Pancreas (tissue), 10 donors: ENCODE results near the gene BBX. TPM values are rescaled to one million over a fixed set of nuclear protein-coding genes. Genes with fewer than 3 reads are reported as not detected.

Source experiments
- ATAC-seq, 4 donors: fragments of 200-7000 bp; cut with Tn5 transposase; one replicate each; pipeline versions ENCODE4 v1.8.0 to v1.9.1; 2020; ENCODE audit warnings: mild to moderate bottlenecking in 4 of 4, moderate library complexity in 4 of 4
- DNase-seq, 6 donors: peaks; one replicate each; pipeline ENCODE4 v3.0.0-alpha.2; 2020
- FAIRE-seq: peaks from 2 replicates; lab custom pipeline; 2012; peaks lifted over from hg19 to GRCh38; lab: Jason Lieb, UNC
- H3K27ac ChIP-seq, 4 donors: fragments of 200-600 bp; sonication (generic); 1 replicate in 3 of 4; 2 replicates in 1 of 4; pipeline versions ENCODE4 v1.5.0 to v1.8.0; 2020
- H3K27me3 ChIP-seq, 4 donors: fragments of 200-600 bp; one replicate each; pipeline ENCODE4 v1.8.0; 2021
- H3K36me3 ChIP-seq, 3 donors: fragments of 200-600 bp; sonication (generic) in 1 of 3; one replicate each; pipeline versions ENCODE4 v1.5.0 to v1.8.0; 2020 to 2021
- H3K4me1 ChIP-seq, 3 donors: fragments of 200-600 bp; one replicate each; pipeline ENCODE4 v1.8.0; 2021
- H3K4me3 ChIP-seq, 4 donors: fragments of 200-600 bp; sonication (generic) in 2 of 4; one replicate each; pipeline versions ENCODE4 v1.5.0 to v1.8.0; 2020 to 2021
- H3K9me3 ChIP-seq, 4 donors: fragments of 200-600 bp; one replicate each; pipeline ENCODE4 v1.8.0; 2021
- CTCF ChIP-seq, 4 donors: fragments of 200-600 bp; sonication (generic) in 3 of 4; IDR thresholded peaks; one replicate each; pipeline versions ENCODE4 v1.5.0 to v1.8.0; 2021; ENCODE audit warnings: antibody characterized with exemption in 4 of 4
- WGBS, 2 donors: extraction: QIAGEN DNeasy Blood & Tissue Kit; methylation state at CpG; one replicate each; pipeline ENCODE4 v1.1.7; 2013; 5-methylcytosine and 5-hydroxymethylcytosine counted together
- intact Hi-C, 3 donors: fragments of 100-400 bp; cut with DNase I; formaldehyde crosslinking; loops; one replicate each; pipeline versions ENCODE4 v1.11.1 to v1.14.2; 2022
- polyA plus RNA-seq, 2 donors: library from polyadenylated mRNA; stranded (reverse); fragments of 200-250 nt; gene quantifications; one replicate each; pipeline ENCODE4 v1.2.3, GENCODE V29; 2013
- total RNA-seq, 6 donors: library from RNA; stranded (reverse); fragmentation: NEBNext Ultra II Directional in 4 of 6; extraction: Animal tissue kit (Norgen Biotek cat#: 25700) in 4 of 6; gene quantifications; one replicate each; pipeline versions ENCODE4 v1.2.1 to v1.2.4, GENCODE V29; 2021 to 2023
- donor health status: healthy with polysubstance abuse.
- donor health status: DM: no; HTN: no; CAD: no; lungs with moderate emphysema.
- donor health status: DM: no; HTN: no; CAD: no.
- donor health status: control.
- donor health status: control.
- donor health status: Bipolar disorder and iron deficiency.
- donor health status: DM: yes; HTN: yes; CAD: no.
- donor health status: DM: no; HTN: no; CAD: no.
- donor health status: DM: no; HTN: no; CAD: no.
- donor health status: DM: yes; HTN: yes; CAD: no.

BBX gene
- total and polyA plus RNA-seq, 8 donors = 3.9 to 43.8 (median 19.8) TPM

- intact Hi-C loops = no loop called here
These were observed 51.9 kb downstream of the BBX start for GRCh38 chr3:107574650-107575049.

GRCh38 chr3:107578091-107578490, 55.3 kb downstream of the BBX start:
- peaks cover 0 to 6% (median 6%) of the 10 kb centered on the region in 3 donors for H3K4me1 ChIP-seq
- no peaks in the 10 kb centered on the region for H3K9me3 ChIP-seq
- DNase-seq (no peak), FAIRE-seq (no peak), ATAC-seq (no peak)
- no peaks in the 10 kb centered on the region for H3K27me3 ChIP-seq
- H3K27ac ChIP-seq = no peak overlapping the region
- no peak overlapping the region for H3K4me3 ChIP-seq
- no peaks in the 10 kb centered on the region for H3K36me3 ChIP-seq
- TF ChIP-seq CTCF (IDR thresholded peaks at IDR 0.05) = no peak
- 81 to 88% methylated on average over 2 of the region's 2 CpGs for WGBS, 2 donors
- intact Hi-C loops = no loop called here

More at GRCh38 chr3:107574650-107575049, 51.9 kb downstream of the BBX start:
- H3K4me3 ChIP-seq = no peak overlapping the region
- no peaks in the 10 kb centered on the region for H3K27me3 ChIP-seq
- H3K9me3 ChIP-seq = no peaks in the 10 kb centered on the region
- no peaks in the 10 kb centered on the region for H3K4me1 ChIP-seq
- TF ChIP-seq CTCF (IDR thresholded peaks at IDR 0.05) = peak in 3 of 4 donors; percentile 12 to 28 (median 14)
- DNase-seq (no peak), ATAC-seq (peak in 3 of 4 donors; percentile 82 to 85 (median 84)), FAIRE-seq (no peak)
- no peaks in the 10 kb centered on the region for H3K36me3 ChIP-seq
- no peak overlapping the region for H3K27ac ChIP-seq

- H3K4me3 ChIP-seq = no peak overlapping the region
- ATAC-seq = no peak
- no peak for TF ChIP-seq CTCF (IDR thresholded peaks at IDR 0.05)
- no peaks in the 10 kb centered on the region for H3K27me3 ChIP-seq
- no peak overlapping the region for H3K27ac ChIP-seq
- intact Hi-C loops = no loop called here
- DNase-seq = no peak
- FAIRE-seq = no peak
- peaks cover 0 to 6% (median 6%) of the 10 kb centered on the region in 3 donors for H3K4me1 ChIP-seq
- H3K9me3 ChIP-seq = no peaks in the 10 kb centered on the region
- WGBS, 2 donors = 88 to 96% methylated on average over 3 of the region's 3 CpGs
- no peaks in the 10 kb centered on the region for H3K36me3 ChIP-seq
These were observed 55.8 kb downstream of the BBX start for GRCh38 chr3:107578523-107578922.

- 79 to 89% methylated on average over 4 of the region's 4 CpGs for WGBS, 2 donors
These were observed 56.6 kb downstream of the BBX start for GRCh38 chr3:107579371-107579770.

More at GRCh38 chr3:107579371-107579770, 56.6 kb downstream of the BBX start:
- Histone ChIP-seq H3K9me3 (no peaks in the 10 kb centered on the region), H3K4me1 (peaks cover 0 to 6% (median 6%) of the 10 kb centered on the region in 3 donors), H3K27ac (no peak overlapping the region), H3K27me3 (no peaks in the 10 kb centered on the region), H3K4me3 (no peak overlapping the region), H3K36me3 (no peaks in the 10 kb centered on the region)
- intact Hi-C loops = no loop called here
- FAIRE-seq = no peak
- no peak for ATAC-seq
- no peak for DNase-seq
- TF ChIP-seq CTCF (IDR thresholded peaks at IDR 0.05) = no peak
